ENCODE results near the gene KLRF2.

Gene KLRF2

GRCh38 chr12:9888665-9889273, 7.5 kb downstream of the KLRF2 start:
- no peak for DNase-seq (ENCODE audit: low spot score)

- no peak for DNase-seq (ENCODE audit: low spot score)
These were observed 14.1 kb downstream of the KLRF2 start for GRCh38 chr12:9895215-9895971.

- no peak for DNase-seq (ENCODE audit: low spot score)
These were observed 16.2 kb downstream of the KLRF2 start for GRCh38 chr12:9897535-9897934.

- DNase-seq (ENCODE audit: low spot score), result no peak
These were observed 17.9 kb downstream of the KLRF2 start for GRCh38 chr12:9899209-9899608.

GRCh38 chr12:9900930-9901329, 19.6 kb downstream of the KLRF2 start:
- DNase-seq (ENCODE audit: low spot score), result no peak

- no peak for DNase-seq (ENCODE audit: low spot score)
These were observed 21.4 kb downstream of the KLRF2 start for GRCh38 chr12:9902539-9903228.

GRCh38 chr12:9906873-9907272, 25.6 kb downstream of the KLRF2 start:
- peak; percentile 71 for DNase-seq (ENCODE audit: low spot score)

- no peak for DNase-seq (ENCODE audit: low spot score)
These were observed 26.5 kb downstream of the KLRF2 start for GRCh38 chr12:9907769-9908168.

GRCh38 chr12:9908350-9908749, 27.1 kb downstream of the KLRF2 start:
- no peak for DNase-seq (ENCODE audit: low spot score)

GRCh38 chr12:9909724-9910123, 28.4 kb downstream of the KLRF2 start:
- DNase-seq (ENCODE audit: low spot score), result no peak

GRCh38 chr12:9910716-9911421, 29.6 kb downstream of the KLRF2 start:
- DNase-seq (ENCODE audit: low spot score), result no peak

- no peak for DNase-seq (ENCODE audit: low spot score)
These were observed 30.4 kb downstream of the KLRF2 start for GRCh38 chr12:9911708-9912107.

- DNase-seq (ENCODE audit: low spot score), result no peak
These were observed 38.2 kb downstream of the KLRF2 start for GRCh38 chr12:9919443-9919842.

GRCh38 chr12:9920451-9920850, 39.2 kb downstream of the KLRF2 start:
- no peak for DNase-seq (ENCODE audit: low spot score)

- DNase-seq (ENCODE audit: low spot score), result no peak
These were observed 41.1 kb downstream of the KLRF2 start for GRCh38 chr12:9922429-9922828.

- DNase-seq (ENCODE audit: low spot score), result peak; percentile 40
These were observed 44.6 kb downstream of the KLRF2 start for GRCh38 chr12:9925705-9926393.

GRCh38 chr12:9926876-9927275, 45.6 kb downstream of the KLRF2 start:
- no peak for DNase-seq (ENCODE audit: low spot score)

GRCh38 chr12:9928607-9929006, 47.3 kb downstream of the KLRF2 start:
- no peak for DNase-seq (ENCODE audit: low spot score)

GRCh38 chr12:9931245-9931644, 50.0 kb downstream of the KLRF2 start:
- DNase-seq (ENCODE audit: low spot score), result no peak

GRCh38 chr12:9932270-9932669, 51.0 kb downstream of the KLRF2 start, which contains the start of gene CLEC2A:
TSS of gene CLEC2A (minus strand) at chr12:9932370. CDS start at chr12:9932329, 41 bp downstream.
- no peak for DNase-seq (ENCODE audit: low spot score)

- no peak for DNase-seq (ENCODE audit: low spot score)
These were observed 52.7 kb downstream of the KLRF2 start for GRCh38 chr12:9933958-9934357.

GRCh38 chr12:9935026-9935425, 53.7 kb downstream of the KLRF2 start:
- no peak for DNase-seq (ENCODE audit: low spot score)
